Activated T-cell treated with anti-CD3 and anti-CD28 coated beads, Interleukin-2, amount 50 U/mL, for 24 hours (primary cell): Measurements from ENCODE around the gene MINDY3.

ENCODE experiments used
- DNase-seq: peaks from one replicate; pipeline ENCODE4 v3.0.0-alpha.2; 2020
- H3K27ac Mint-ChIP-seq: 2 replicates; pipeline ENCODE4 v1.8.0; 2020; ENCODE audit warnings: mild to moderate bottlenecking, mixed read lengths
- H3K27me3 Mint-ChIP-seq: 2 replicates; pipeline ENCODE4 v1.8.0; 2020; ENCODE audit warnings: mixed read lengths
- H3K36me3 Mint-ChIP-seq: 2 replicates; pipeline ENCODE4 v1.8.0; 2020; ENCODE audit warnings: low read depth, mixed read lengths
- H3K4me1 Mint-ChIP-seq: 2 replicates; pipeline ENCODE4 v1.8.0; 2020; ENCODE audit warnings: low read depth, mixed read lengths
- H3K4me3 Mint-ChIP-seq: 2 replicates; pipeline ENCODE4 v1.8.0; 2020; ENCODE audit warnings: mild to moderate bottlenecking, moderate library complexity, mixed read lengths
- H3K9me3 Mint-ChIP-seq: 2 replicates; pipeline ENCODE4 v1.8.0; 2020; ENCODE audit warnings: mixed read lengths

MINDY3 gene

GRCh38 chr10:15843695-15844094 lies 16.6 kb downstream of the MINDY3 start:
- Mint-ChIP-seq H3K4me3 (no peak overlapping the region), H3K27ac (no peak overlapping the region)

GRCh38 chr10:15842556-15843169 lies 17.6 kb downstream of the MINDY3 start:
- peak overlapping the region; percentile 33 for H3K27ac Mint-ChIP-seq
- H3K4me1 Mint-ChIP-seq: peaks cover 34% of the 10 kb centered on the region
- peaks cover 50% of the 10 kb centered on the region for H3K36me3 Mint-ChIP-seq
- no peak overlapping the region for H3K4me3 Mint-ChIP-seq
- DNase-seq: no peak
- no peaks in the 10 kb centered on the region for H3K9me3 Mint-ChIP-seq
- H3K27me3 Mint-ChIP-seq: no peaks in the 10 kb centered on the region

More at GRCh38 chr10:15843695-15844094, 16.6 kb downstream of the MINDY3 start:
- H3K9me3 Mint-ChIP-seq: no peaks in the 10 kb centered on the region
- H3K27me3 Mint-ChIP-seq: no peaks in the 10 kb centered on the region
- H3K36me3 Mint-ChIP-seq: peaks cover 54% of the 10 kb centered on the region
- H3K4me1 Mint-ChIP-seq: peaks cover 34% of the 10 kb centered on the region
- no peak for DNase-seq

GRCh38 chr10:15841696-15842095 lies 18.6 kb downstream of the MINDY3 start:
- H3K27ac Mint-ChIP-seq: no peak overlapping the region
- peaks cover 34% of the 10 kb centered on the region for H3K4me1 Mint-ChIP-seq
- peaks cover 47% of the 10 kb centered on the region for H3K36me3 Mint-ChIP-seq
- no peaks in the 10 kb centered on the region for H3K27me3 Mint-ChIP-seq
- H3K4me3 Mint-ChIP-seq: no peak overlapping the region
- DNase-seq: no peak
- no peaks in the 10 kb centered on the region for H3K9me3 Mint-ChIP-seq

- Mint-ChIP-seq H3K27me3 (no peaks in the 10 kb centered on the region), H3K4me3 (no peak overlapping the region), H3K4me1 (peaks cover 9% of the 10 kb centered on the region), H3K27ac (no peak overlapping the region), H3K36me3 (peaks cover 47% of the 10 kb centered on the region), H3K9me3 (no peaks in the 10 kb centered on the region)
- no peak for DNase-seq
Observed at GRCh38 chr10:15836807-15837206, 23.5 kb downstream of the MINDY3 start.

GRCh38 chr10:15829495-15829894 lies 30.8 kb downstream of the MINDY3 start:
- no peak overlapping the region for H3K27ac Mint-ChIP-seq
- peaks cover 78% of the 10 kb centered on the region for H3K36me3 Mint-ChIP-seq
- no peaks in the 10 kb centered on the region for H3K27me3 Mint-ChIP-seq
- H3K9me3 Mint-ChIP-seq: no peaks in the 10 kb centered on the region
- no peak overlapping the region for H3K4me3 Mint-ChIP-seq
- no peak for DNase-seq
- H3K4me1 Mint-ChIP-seq: peaks cover 19% of the 10 kb centered on the region

GRCh38 chr10:15824498-15824897 lies 35.8 kb downstream of the MINDY3 start:
- peaks cover 76% of the 10 kb centered on the region for H3K36me3 Mint-ChIP-seq
- H3K4me1 Mint-ChIP-seq: no peaks in the 10 kb centered on the region
- DNase-seq: no peak
- H3K27ac Mint-ChIP-seq: no peak overlapping the region
- H3K9me3 Mint-ChIP-seq: no peaks in the 10 kb centered on the region
- no peak overlapping the region for H3K4me3 Mint-ChIP-seq
- H3K27me3 Mint-ChIP-seq: no peaks in the 10 kb centered on the region

- no peaks in the 10 kb centered on the region for H3K9me3 Mint-ChIP-seq
- H3K36me3 Mint-ChIP-seq: peaks cover 82% of the 10 kb centered on the region
- H3K27me3 Mint-ChIP-seq: no peaks in the 10 kb centered on the region
- H3K4me1 Mint-ChIP-seq: peaks cover 4% of the 10 kb centered on the region
- no peak overlapping the region for H3K27ac Mint-ChIP-seq
- no peak for DNase-seq
- H3K4me3 Mint-ChIP-seq: no peak overlapping the region
Observed at GRCh38 chr10:15822131-15822530, 38.2 kb downstream of the MINDY3 start.

- Mint-ChIP-seq H3K9me3 (no peaks in the 10 kb centered on the region), H3K27ac (no peak overlapping the region), H3K4me1 (peaks cover 6% of the 10 kb centered on the region), H3K27me3 (no peaks in the 10 kb centered on the region), H3K4me3 (no peak overlapping the region), H3K36me3 (peaks cover 80% of the 10 kb centered on the region)
- no peak for DNase-seq
Observed at GRCh38 chr10:15821046-15821683, 39.1 kb downstream of the MINDY3 start.

- DNase-seq: no peak
- peaks cover 90% of the 10 kb centered on the region for H3K36me3 Mint-ChIP-seq
- H3K9me3 Mint-ChIP-seq: no peaks in the 10 kb centered on the region
- no peaks in the 10 kb centered on the region for H3K27me3 Mint-ChIP-seq
- peaks cover 6% of the 10 kb centered on the region for H3K4me1 Mint-ChIP-seq
- peak overlapping the region; percentile 0 for H3K27ac Mint-ChIP-seq
- no peak overlapping the region for H3K4me3 Mint-ChIP-seq
Observed at GRCh38 chr10:15817409-15818046, 42.8 kb downstream of the MINDY3 start.

- Mint-ChIP-seq H3K27me3 (no peaks in the 10 kb centered on the region), H3K27ac (no peak overlapping the region), H3K4me3 (no peak overlapping the region), H3K4me1 (peaks cover 6% of the 10 kb centered on the region), H3K9me3 (no peaks in the 10 kb centered on the region), H3K36me3 (peaks cover 84% of the 10 kb centered on the region)
- no peak for DNase-seq
Observed at GRCh38 chr10:15815242-15815885, 44.9 kb downstream of the MINDY3 start.

GRCh38 chr10:15814565-15814964 lies 45.7 kb downstream of the MINDY3 start:
- H3K27me3 Mint-ChIP-seq: no peaks in the 10 kb centered on the region
- peaks cover 7% of the 10 kb centered on the region for H3K4me1 Mint-ChIP-seq
- H3K36me3 Mint-ChIP-seq: peaks cover 77% of the 10 kb centered on the region
- DNase-seq: no peak
- H3K27ac Mint-ChIP-seq: no peak overlapping the region
- H3K4me3 Mint-ChIP-seq: no peak overlapping the region
- H3K9me3 Mint-ChIP-seq: no peaks in the 10 kb centered on the region

- no peak for DNase-seq
- peaks cover 75% of the 10 kb centered on the region for H3K36me3 Mint-ChIP-seq
- no peak overlapping the region for H3K27ac Mint-ChIP-seq
Observed at GRCh38 chr10:15813415-15813814, 46.9 kb downstream of the MINDY3 start.

GRCh38 chr10:15809450-15809849 lies 50.9 kb downstream of the MINDY3 start:
- no peak overlapping the region for H3K4me3 Mint-ChIP-seq
- H3K4me1 Mint-ChIP-seq: peaks cover 2% of the 10 kb centered on the region
- H3K27ac Mint-ChIP-seq: no peak overlapping the region
- H3K27me3 Mint-ChIP-seq: no peaks in the 10 kb centered on the region
- H3K36me3 Mint-ChIP-seq: peaks cover 83% of the 10 kb centered on the region
- no peaks in the 10 kb centered on the region for H3K9me3 Mint-ChIP-seq
- DNase-seq: no peak

More at GRCh38 chr10:15813415-15813814, 46.9 kb downstream of the MINDY3 start:
- Mint-ChIP-seq H3K27me3 (no peaks in the 10 kb centered on the region), H3K4me1 (peaks cover 8% of the 10 kb centered on the region), H3K9me3 (no peaks in the 10 kb centered on the region), H3K4me3 (no peak overlapping the region)

GRCh38 chr10:15808204-15808797 lies 52.0 kb downstream of the MINDY3 start:
- Mint-ChIP-seq H3K36me3 (peaks cover 80% of the 10 kb centered on the region), H3K4me1 (peaks cover 3% of the 10 kb centered on the region), H3K4me3 (no peak overlapping the region), H3K27ac (no peak overlapping the region), H3K9me3 (no peaks in the 10 kb centered on the region), H3K27me3 (no peaks in the 10 kb centered on the region)
- DNase-seq: no peak
